DMS 273 treated with DMSO at 0.1 percent for 48 hours (cell line): ENCODE results near the gene EML6.
"Not testable (repeated sequence)": the region's sequence is repeated elsewhere in the genome, so short reads cannot be mapped to it uniquely, and the experiment has no call there.

Experiments
- DNase-seq: peaks from one replicate; lab custom pipeline; 2025; lab: John Stamatoyannopoulos, UW

Gene EML6

DNA sequence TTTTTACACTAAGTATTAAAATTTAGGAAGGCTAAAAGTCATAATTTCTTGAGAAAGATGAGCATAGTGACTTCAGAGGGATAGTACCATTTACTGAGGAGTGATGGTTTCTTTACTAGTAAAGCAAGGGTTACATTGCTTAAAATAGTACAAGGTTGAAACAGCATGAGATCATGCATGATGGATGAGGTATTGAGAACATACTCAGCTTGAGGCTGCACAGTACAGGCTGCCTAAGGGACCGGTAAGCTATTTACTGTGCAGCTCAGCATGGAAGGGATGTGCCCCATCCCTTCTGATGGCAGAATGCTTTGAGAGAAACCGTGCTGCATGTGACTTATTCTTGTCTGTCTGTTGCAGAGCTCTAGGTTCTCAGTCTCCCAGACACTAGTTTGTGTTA, 122.1 kb downstream of the EML6 start:
- no peak for DNase-seq

GRCh38 chr2:54850171-54851122, 127.0 kb downstream of the EML6 start:
- no peak for DNase-seq

DNA sequence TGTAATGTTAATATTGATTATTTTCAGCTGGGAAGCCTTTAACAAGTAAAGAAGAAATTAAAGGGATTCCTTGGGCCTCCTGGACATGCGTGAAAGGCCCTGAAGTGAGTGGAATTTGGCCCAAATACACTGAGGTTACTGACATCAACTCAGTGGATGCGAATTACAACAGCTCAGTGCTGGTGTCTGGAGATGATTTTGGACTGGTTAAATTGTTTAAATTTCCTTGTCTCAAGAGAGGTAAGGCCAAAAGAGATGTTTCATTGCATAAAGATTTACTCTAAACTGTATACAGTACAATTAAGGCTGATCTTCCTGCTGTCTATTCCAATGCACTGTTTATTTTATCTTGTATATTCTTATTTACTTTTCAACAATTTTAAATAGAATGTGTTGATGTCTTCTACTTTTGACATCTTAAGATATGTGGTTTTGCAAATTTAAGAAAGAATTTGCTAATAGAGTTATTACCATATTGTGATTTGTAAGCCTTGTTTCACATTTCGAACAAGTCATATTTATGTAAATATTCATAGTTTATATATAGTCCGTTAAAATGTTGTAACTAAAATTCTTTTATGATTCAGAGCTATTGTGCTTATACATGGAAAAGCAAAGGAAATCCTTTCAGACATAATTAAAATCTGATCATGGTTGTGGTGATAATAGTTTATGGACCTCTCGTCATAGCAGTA, 130.3 kb downstream of the EML6 start:
- no peak for DNase-seq

DNA sequence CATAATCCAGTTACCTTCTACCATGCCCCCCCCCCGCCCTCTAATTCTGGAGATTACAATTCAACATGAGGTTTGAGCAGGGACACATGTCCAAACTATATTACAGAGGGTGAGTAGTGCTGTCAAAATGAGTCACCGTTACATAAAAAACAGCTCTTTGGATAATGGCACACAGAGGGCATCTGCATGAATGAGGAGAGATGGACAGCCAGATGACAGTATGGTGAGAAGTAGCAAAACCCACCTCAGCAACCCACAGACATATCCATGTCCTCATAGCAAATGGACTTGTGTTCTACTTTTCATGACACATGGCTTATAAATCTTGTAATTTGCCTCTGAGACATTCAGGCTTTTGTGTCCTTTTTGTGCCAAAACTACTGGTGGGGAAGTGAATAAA, 132.0 kb downstream of the EML6 start:
- no peak for DNase-seq

GRCh38 chr2:54858021-54858681, 134.7 kb downstream of the EML6 start:
- no peak for DNase-seq

DNA sequence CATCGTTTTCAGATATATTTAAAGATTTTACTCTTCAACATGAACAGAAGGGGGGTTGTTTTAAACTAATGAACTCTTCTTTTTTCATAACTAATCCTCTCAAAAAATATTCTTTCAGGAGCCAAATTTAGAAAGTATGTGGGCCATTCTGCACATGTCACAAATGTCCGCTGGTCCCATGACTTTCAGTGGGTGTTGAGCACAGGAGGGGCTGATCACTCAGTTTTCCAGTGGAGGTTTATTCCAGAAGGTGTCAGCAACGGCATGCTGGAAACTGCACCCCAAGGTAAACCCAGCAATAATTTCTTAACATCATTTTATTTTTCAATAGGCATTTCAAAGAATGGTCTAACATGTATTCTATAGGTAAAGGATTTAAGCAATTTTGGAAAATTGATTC, 136.0 kb downstream of the EML6 start:
- DNase-seq = no peak

GRCh38 chr2:54859997-54860701, 136.7 kb downstream of the EML6 start:
- DNase-seq = peak; percentile 49

- DNase-seq = no peak
These were observed 138.8 kb downstream of the EML6 start for GRCh38 chr2:54862229-54862628.

DNA sequence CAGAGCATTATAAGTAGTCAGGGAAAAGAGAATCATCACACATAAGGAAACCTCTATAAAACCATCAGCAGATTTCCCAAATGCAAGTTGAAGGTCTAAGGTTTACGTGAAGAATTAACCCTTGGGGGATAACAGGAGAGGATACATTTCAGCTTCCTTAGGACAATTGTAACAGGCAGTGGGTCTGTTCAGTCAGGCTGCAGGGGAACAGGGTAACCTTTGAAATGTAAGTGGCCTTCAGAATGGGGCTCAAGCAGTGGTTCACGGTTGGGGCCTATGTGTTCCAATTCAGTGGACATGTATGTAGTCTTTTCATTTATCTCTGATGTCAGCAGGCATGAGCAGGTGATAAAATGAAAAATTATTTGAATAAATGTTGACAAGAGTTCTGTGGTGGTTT, 139.3 kb downstream of the EML6 start:
- DNase-seq = no peak

DNA sequence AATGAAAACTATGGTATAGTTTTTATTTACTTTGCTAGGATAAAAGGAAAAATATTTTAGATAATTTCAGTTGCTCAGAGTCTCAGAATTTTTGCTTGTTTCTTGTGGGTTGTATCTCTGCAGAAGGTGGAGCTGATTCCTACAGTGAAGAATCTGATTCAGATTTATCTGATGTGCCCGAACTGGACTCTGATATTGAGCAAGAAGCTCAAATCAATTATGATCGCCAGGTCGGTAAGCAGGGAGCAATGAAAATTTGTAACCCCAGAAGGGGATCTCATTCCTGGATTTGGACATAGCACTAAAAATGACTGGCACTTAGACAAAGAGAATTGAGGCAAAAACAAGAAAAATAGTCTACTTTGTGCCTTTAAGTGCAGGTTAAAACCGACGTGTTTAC, 140.2 kb downstream of the EML6 start:
- DNase-seq = no peak

DNA sequence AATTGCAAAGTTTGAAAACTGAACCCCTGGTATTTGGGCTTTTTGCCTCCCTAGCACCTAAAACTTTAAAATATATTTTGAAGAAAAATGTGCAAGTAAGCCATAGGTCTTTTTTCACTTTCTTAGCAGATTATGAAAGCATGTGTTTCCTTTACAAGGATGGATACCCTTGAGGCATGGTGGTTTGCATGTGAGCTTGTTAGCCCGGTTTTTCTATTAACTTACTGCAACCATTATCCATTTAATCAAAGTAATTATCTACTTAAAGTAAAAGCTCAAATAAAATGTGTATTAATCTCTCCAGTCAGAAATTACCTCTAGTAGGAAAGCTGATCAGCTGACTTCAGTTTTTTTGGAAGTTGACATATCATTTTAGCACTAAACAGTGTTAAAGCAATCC, 140.6 kb downstream of the EML6 start:
- DNase-seq = no peak

DNA sequence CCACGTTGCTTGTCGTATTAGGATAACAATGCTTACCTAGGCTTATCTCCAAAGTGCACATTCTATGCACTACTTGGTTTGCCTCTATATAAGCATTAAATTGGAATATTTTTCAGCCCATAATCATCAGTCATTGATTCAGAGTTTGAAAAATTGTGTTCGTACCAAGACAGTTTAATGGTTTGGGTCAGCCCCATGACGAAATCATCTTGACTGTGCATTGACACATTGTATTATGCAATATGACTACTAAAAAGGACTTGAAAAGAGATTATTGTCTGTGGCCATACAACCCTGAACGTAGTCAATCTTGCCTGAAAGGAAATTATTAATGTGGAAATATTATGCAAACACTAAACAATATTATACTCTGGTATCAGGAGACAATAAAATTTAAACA, 141.3 kb downstream of the EML6 start:
- DNase-seq = no peak

DNA sequence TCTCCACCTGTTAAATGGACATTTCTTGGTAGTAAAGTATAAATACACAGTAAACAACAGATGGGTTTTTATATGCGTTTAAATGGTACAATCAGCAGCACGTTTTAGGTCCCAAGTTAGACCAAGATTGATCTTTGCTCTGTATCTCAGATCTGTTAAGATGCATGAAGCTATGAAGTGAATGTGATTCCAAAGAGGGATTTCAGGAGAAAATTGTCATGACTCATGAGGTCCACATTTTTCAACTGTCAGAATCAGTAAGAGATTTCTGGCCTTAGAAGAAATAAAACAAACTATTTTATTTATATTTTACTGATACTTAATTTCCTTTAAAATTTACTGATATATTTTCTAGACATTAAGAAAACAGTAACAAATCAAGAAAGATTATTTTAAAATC, 142.7 kb downstream of the EML6 start:
- DNase-seq = no peak

DNA sequence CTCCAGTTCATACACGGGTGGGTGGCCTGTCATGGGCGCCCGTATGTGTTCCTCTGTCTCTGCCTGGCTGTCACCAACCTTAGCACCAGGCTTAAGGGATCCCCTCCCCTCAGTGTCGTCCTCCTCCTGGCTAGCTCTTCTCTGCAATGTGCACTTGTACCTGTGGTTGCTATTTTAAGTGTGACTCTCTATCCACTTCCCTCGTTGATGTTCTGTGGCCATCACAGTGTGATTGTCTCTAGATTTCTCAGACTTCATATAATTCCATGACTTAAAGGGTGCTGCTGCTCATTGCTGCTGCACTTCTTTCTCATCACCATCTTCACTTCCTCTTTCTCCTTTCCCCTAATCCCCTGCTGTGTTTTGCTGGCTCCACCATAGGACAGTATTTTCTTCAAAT, 143.4 kb downstream of the EML6 start:
- DNase-seq = no peak

DNA sequence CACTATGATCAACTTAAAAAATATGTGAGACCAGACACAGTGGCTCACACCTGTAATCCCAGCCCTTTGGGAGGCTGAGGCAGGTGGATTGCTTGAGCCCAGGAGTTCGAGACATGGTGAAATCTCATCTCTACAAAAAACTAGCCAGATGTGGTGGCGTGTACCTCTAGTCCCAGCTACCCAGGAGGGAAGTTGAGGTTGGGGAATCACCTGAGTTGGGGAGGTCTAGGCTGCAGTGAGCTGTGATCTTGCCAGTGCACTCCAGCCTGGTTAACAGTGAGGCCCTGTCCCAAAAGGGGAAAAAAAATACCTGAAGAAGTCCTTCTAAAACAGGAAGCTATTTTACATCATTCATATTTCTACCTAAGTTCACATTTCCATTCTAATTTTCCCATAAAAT, 144.0 kb downstream of the EML6 start:
- no peak for DNase-seq

DNA sequence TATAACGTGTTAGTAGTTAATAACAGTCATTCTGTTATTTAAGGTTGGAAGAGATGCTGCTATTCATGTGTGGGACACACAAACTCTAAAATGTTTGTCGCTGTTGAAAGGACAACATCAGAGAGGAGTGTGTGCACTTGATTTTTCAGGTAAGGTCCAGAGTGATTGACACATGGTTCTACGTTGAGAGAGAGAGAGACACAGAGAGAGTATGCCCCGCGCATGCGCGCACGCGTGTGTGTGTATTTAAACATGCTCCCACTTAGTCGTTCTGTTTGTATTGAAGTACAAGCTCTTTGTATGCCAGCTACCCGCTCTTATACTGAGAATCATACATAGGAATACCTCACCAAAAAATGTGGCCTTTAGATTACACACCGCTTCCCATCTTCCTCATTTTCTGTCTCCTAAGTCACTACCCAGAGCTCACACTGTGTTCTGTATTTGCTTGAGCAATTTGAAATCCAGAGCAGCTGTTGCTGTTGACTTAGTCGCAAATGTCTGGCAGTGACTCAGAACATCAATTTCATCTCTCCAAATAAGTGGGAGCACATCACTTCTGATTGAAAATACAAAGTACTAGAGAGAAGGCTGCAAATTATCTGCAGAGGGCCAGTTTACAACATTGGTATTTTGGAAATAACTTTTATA, 148.1 kb downstream of the EML6 start:
- DNase-seq = peak; percentile 79

- no peak for DNase-seq
These were observed 149.3 kb downstream of the EML6 start for GRCh38 chr2:54872780-54873179.

GRCh38 chr2:54873236-54873635, 149.8 kb downstream of the EML6 start:
- not testable (repeated sequence) for DNase-seq

DNA sequence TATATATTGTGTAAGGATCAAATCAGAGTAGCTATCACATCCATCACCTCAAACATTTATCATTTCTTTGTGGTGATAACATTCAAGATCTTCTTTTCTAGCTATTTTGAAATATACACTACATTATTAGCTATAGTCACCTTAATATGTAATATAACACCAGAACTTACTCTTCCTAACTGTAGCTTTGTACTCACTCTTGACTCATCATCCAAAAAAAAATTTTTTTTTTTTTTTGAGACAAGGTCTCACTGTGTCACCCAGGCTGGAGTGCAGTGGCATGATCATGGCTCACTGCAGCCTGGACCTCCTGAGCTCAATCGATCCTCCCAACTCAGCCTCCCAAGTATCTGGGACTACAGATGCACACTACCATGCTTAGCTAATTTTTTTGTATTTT, 153.3 kb downstream of the EML6 start:
- no peak for DNase-seq

DNA sequence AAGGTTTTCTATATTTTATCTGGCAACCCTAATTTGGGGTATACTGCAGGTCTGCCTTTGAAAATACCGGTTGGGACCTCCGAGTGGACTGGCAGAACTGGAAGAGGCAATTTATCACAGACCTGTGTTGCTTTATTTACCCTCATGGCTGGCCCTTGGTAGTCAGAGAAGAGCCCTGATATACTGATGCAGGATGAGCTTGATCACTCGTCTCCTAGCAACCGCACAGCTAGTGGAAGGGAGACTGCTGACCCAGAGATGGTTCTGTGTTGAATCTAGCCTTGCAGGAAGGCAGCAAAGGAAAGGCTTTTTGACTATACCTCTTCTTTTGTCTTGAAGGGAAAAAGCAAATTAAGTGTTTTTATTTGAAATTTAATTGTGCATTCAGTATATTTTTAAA, 154.7 kb downstream of the EML6 start:
- no peak for DNase-seq

DNA sequence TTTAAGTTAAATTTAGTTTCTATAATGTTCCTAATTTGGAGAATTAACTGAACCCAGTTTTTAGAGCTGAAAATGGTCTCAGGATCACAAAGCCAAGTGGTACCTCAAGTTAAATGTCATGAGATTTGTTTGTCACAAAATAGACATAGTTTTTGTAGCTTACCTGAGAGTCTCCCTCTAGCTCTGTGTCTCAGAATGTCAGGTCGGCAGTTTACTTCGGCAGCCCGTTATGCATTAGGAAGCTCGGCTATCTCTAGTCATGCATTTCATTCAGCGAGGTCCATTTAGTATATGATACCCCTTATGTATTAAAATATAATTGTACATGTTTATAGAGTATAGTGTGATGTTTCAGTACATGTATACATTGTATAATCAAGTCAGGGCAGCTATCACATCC, 155.6 kb downstream of the EML6 start:
- no peak for DNase-seq
